ENCODE results near the gene CENPV. TPM values are rescaled to one million over a fixed set of nuclear protein-coding genes. Genes with fewer than 3 reads are reported as not detected.

The CENPV gene
- total and polyA plus RNA-seq, 10 donors: 5.1 to 24.5 (median 10.8) TPM

DNA sequence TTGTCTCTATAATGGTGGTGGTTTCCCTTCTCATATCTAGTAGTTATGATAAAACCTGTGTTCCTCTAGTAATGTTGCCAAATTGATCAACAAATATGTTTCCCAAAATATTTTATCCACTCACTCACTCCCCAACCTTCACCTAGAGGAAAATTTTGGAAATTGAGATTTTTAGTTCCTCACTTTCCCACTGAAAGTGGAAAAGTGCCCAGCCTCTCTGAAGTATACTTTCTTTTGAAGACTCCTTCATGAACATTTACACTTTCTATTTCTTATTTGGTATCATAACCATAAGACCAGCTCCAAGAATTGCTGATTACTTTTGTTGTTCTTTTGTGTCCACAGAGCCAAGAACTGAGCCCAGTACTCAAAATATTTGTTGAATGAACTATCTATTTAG is 5.1 kb upstream of the CENPV start:
- Histone ChIP-seq H3K4me1 (peaks cover 0 to 8% (median 5%) of the 10 kb centered on the region in 6 donors), H3K4me3 (no peak overlapping the region), H3K27ac (no peak overlapping the region), H3K27me3 (replicated peaks in 1 of 7) (no peaks in the 10 kb centered on the region), H3K9me3 (no peaks in the 10 kb centered on the region), H3K36me3 (no peaks in the 10 kb centered on the region)
- DNase-seq: no peak
- TF ChIP-seq, protein P1, sequence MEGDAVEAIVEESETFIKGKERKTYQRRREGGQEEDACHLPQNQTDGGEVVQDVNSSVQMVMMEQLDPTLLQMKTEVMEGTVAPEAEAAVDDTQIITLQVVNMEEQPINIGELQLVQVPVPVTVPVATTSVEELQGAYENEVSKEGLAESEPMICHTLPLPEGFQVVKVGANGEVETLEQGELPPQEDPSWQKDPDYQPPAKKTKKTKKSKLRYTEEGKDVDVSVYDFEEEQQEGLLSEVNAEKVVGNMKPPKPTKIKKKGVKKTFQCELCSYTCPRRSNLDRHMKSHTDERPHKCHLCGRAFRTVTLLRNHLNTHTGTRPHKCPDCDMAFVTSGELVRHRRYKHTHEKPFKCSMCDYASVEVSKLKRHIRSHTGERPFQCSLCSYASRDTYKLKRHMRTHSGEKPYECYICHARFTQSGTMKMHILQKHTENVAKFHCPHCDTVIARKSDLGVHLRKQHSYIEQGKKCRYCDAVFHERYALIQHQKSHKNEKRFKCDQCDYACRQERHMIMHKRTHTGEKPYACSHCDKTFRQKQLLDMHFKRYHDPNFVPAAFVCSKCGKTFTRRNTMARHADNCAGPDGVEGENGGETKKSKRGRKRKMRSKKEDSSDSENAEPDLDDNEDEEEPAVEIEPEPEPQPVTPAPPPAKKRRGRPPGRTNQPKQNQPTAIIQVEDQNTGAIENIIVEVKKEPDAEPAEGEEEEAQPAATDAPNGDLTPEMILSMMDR (IDR thresholded peaks at IDR 0.05 in 8 of 11, conservative IDR thresholded peaks at IDR 0.05 in 3 of 11): no peak
- TF ChIP-seq POLR2AphosphoS5 (IDR thresholded peaks at IDR 0.05): no peak
- no peak for TF ChIP-seq POLR2A (IDR thresholded peaks at IDR 0.05)
- intact Hi-C loops (cut with DNase I; ENCODE audit: low total_unique reads): loop anchor here (10.0 kb wide), 1 partner anchor 236 kb away; no protein-coding TSS in a partner anchor

- H3K4me3 ChIP-seq: no peak overlapping the region
- no peak for TF ChIP-seq POLR2AphosphoS5 (IDR thresholded peaks at IDR 0.05)
- H3K9me3 ChIP-seq: no peaks in the 10 kb centered on the region
- no peak for DNase-seq
- 92 to 96% (median 94%) methylated on average over 13 to 14 of the region's 14 CpGs for WGBS, 5 donors
- intact Hi-C loops (cut with DNase I; ENCODE audit: low total_unique reads): loop anchor here (10.0 kb wide), 1 partner anchor 240 kb away; no protein-coding TSS in a partner anchor
- peaks cover 0 to 15% (median 0%) of the 10 kb centered on the region in 7 donors for H3K27me3 ChIP-seq (replicated peaks in 1 of 7)
- H3K27ac ChIP-seq: no peak overlapping the region
- peaks cover 0 to 26% (median 17%) of the 10 kb centered on the region in 6 donors for H3K4me1 ChIP-seq
- H3K36me3 ChIP-seq: peaks cover 0 to under 1% (median 0%) of the 10 kb centered on the region in 6 donors
Observed at GRCh38 chr17:16354585-16354984, 1.3 kb upstream of the CENPV start.

GRCh38 chr17:16352667-16353316 is 477 bp downstream of the CENPV start:
- H3K4me3 ChIP-seq: peak overlapping the region; percentile 62 to 76 (median 70)
- H3K27ac ChIP-seq: peak overlapping the region in 5 of 8 donors; percentile 20 to 70 (median 53)
- no peaks in the 10 kb centered on the region for H3K9me3 ChIP-seq
- peak; percentile 85 for DNase-seq
- peaks cover 0 to 15% (median 0%) of the 10 kb centered on the region in 7 donors for H3K27me3 ChIP-seq (replicated peaks in 1 of 7)
- intact Hi-C loops (cut with DNase I; ENCODE audit: low total_unique reads): loop anchor here (10.0 kb wide), 1 partner anchor 242 kb away; no protein-coding TSS in a partner anchor
- peaks cover 0 to 26% (median 17%) of the 10 kb centered on the region in 6 donors for H3K4me1 ChIP-seq
- TF ChIP-seq POLR2AphosphoS5 (IDR thresholded peaks at IDR 0.05): peak in 2 of 3 donors; percentile 35 to 65
- TF ChIP-seq, protein P1 (IDR thresholded peaks at IDR 0.05 in 8 of 11, conservative IDR thresholded peaks at IDR 0.05 in 3 of 11): no peak
- 0 to 1% (median 0%) methylated on average over 24 to 75 of the region's 75 CpGs for WGBS, 5 donors
- H3K36me3 ChIP-seq: peaks cover 0 to 16% (median 9%) of the 10 kb centered on the region in 6 donors

DNA sequence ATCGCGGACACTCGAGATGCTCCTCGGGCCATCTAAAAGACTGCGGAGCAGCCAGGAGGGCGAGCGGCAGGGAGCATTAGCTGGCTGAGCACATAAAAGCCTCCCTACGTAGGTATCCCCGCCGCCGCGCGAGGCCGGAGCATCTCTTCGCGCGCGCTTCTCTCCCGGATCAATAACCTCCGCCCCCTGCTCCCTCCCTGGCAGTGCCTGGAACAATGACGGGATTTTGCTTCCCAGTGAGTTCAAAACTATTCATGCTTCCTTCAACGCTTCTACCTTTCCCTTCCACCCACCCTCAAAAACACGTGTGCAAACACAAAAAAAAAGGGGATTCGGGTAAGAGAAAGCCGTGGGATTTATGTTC is 984 bp downstream of the CENPV start:
- DNase-seq: peak; percentile 77
- H3K4me3 ChIP-seq: peak overlapping the region; percentile 62 to 76 (median 70)
- H3K36me3 ChIP-seq: peaks cover 0 to 16% (median 9%) of the 10 kb centered on the region in 6 donors
- H3K9me3 ChIP-seq: no peaks in the 10 kb centered on the region
- H3K27me3 ChIP-seq (replicated peaks in 1 of 7): peaks cover 0 to 15% (median 0%) of the 10 kb centered on the region in 7 donors
- H3K27ac ChIP-seq: no peak overlapping the region
- H3K4me1 ChIP-seq: peaks cover 0 to 26% (median 17%) of the 10 kb centered on the region in 6 donors
- WGBS, 5 donors: 3 to 6% (median 4%) methylated on average over 25 of the region's 25 CpGs
- TF ChIP-seq, protein P1 (IDR thresholded peaks at IDR 0.05 in 8 of 11, conservative IDR thresholded peaks at IDR 0.05 in 3 of 11): no peak
- TF ChIP-seq POLR2A (IDR thresholded peaks at IDR 0.05): no peak
- no peak for TF ChIP-seq POLR2AphosphoS5 (IDR thresholded peaks at IDR 0.05)
- intact Hi-C loops (cut with DNase I; ENCODE audit: low total_unique reads): loop anchor here (10.0 kb wide), 1 partner anchor 243 kb away; no protein-coding TSS in a partner anchor
